ENCODE measurements around the gene CDK2.

DNA sequence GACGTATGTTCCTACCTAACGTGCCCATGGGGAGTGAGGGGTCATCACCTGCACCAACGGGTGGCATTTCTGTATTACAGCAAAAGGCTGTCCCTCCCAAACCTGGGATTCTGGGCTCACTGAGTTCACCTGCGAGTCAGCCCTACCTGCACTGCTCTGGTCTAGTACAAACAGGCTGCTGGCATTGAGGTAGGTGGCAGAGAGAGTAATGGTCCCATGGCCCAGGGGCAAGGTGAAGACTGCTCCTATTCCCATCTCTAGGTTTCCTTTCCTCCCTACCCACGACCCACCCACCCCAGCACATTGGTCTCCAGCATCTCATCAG lies 30.9 kb downstream of the CDK2 start:
- TF ChIP-seq, protein P1, sequence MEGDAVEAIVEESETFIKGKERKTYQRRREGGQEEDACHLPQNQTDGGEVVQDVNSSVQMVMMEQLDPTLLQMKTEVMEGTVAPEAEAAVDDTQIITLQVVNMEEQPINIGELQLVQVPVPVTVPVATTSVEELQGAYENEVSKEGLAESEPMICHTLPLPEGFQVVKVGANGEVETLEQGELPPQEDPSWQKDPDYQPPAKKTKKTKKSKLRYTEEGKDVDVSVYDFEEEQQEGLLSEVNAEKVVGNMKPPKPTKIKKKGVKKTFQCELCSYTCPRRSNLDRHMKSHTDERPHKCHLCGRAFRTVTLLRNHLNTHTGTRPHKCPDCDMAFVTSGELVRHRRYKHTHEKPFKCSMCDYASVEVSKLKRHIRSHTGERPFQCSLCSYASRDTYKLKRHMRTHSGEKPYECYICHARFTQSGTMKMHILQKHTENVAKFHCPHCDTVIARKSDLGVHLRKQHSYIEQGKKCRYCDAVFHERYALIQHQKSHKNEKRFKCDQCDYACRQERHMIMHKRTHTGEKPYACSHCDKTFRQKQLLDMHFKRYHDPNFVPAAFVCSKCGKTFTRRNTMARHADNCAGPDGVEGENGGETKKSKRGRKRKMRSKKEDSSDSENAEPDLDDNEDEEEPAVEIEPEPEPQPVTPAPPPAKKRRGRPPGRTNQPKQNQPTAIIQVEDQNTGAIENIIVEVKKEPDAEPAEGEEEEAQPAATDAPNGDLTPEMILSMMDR (IDR thresholded peaks at IDR 0.05), result no peak
- TF ChIP-seq POLR2A (IDR thresholded peaks at IDR 0.05), result no peak
